Inferior parietal cortex (tissue), 1 donor: Measurements from ENCODE around the gene HTT-AS.

Source experiments
- DNase-seq: peaks from one replicate; pipeline ENCODE4 v3.0.0-alpha.2; 2016; ENCODE audit errors: extremely low spot score

The HTT-AS gene

GRCh38 chr4:3030566-3031356 lies 43.6 kb downstream of the HTT-AS start:
- DNase-seq, result no peak

- DNase-seq, result no peak
These were observed 44.9 kb downstream of the HTT-AS start for GRCh38 chr4:3029464-3029863.

GRCh38 chr4:3026540-3026939 lies 47.8 kb downstream of the HTT-AS start:
- DNase-seq, result no peak

- no peak for DNase-seq
These were observed 48.5 kb downstream of the HTT-AS start for GRCh38 chr4:3025881-3026280.

GRCh38 chr4:3022651-3023050 lies 51.7 kb downstream of the HTT-AS start:
- no peak for DNase-seq

GRCh38 chr4:3022112-3022511 lies 52.2 kb downstream of the HTT-AS start:
- DNase-seq, result no peak

GRCh38 chr4:3021627-3022026 lies 52.7 kb downstream of the HTT-AS start:
- DNase-seq, result no peak

- DNase-seq, result no peak
These were observed 53.2 kb downstream of the HTT-AS start for GRCh38 chr4:3021127-3021526.

GRCh38 chr4:3019145-3019846 lies 55.0 kb downstream of the HTT-AS start:
- no peak for DNase-seq

GRCh38 chr4:3017504-3017903 lies 56.8 kb downstream of the HTT-AS start:
- no peak for DNase-seq

- no peak for DNase-seq
These were observed 57.4 kb downstream of the HTT-AS start for GRCh38 chr4:3016961-3017360.

GRCh38 chr4:3013839-3014350 lies 60.4 kb downstream of the HTT-AS start:
- DNase-seq, result no peak
